Body of pancreas (tissue), 4 donors: ENCODE measurements around the gene COL15A1. TPM values are rescaled to one million over a fixed set of nuclear protein-coding genes. Genes with fewer than 3 reads are reported as not detected.

ENCODE experiments used
- ATAC-seq: fragments of 150-250 bp; one replicate; pipeline ENCODE4 v1.9.1; 2016
- DNase-seq, 4 donors: peaks; one replicate each; pipeline ENCODE4 v3.0.0-alpha.2; 2019
- H3K27ac ChIP-seq, 4 donors: fragments of 200-600 bp; sonication (generic); 1 replicate in 3 of 4; 2 replicates in 1 of 4; pipeline versions ENCODE4 v1.5.1 to v1.6.1; 2016 to 2019; ENCODE audit warnings: mild to moderate bottlenecking in 1 of 4, mixed read lengths in 1 of 4, moderate library complexity in 1 of 4
- H3K27me3 ChIP-seq, 2 donors: fragments of 200-600 bp; sonication (generic); one replicate each; pipeline ENCODE4 v1.6.0; 2016; ENCODE audit warnings: mild to moderate bottlenecking in 1 of 2
- H3K36me3 ChIP-seq, 2 donors: fragments of 200-600 bp; sonication (generic); replicated peaks in 1 of 2; 2 replicates each; pipeline ENCODE4 v1.5.1; 2016; ENCODE audit warnings: low read depth in 2 of 2; ENCODE audit not compliant: insufficient read depth in 1 of 2
- H3K4me1 ChIP-seq: fragments of 200-600 bp; sonication (generic); one replicate; pipeline ENCODE4 v1.6.0; 2016
- H3K4me3 ChIP-seq, 2 donors: fragments of 200-600 bp; sonication (generic); 1 replicate in 1 of 2; 2 replicates in 1 of 2; pipeline ENCODE4 v1.5.1; 2016 to 2019
- H3K9me3 ChIP-seq, 3 donors: fragments of 200-600 bp; sonication (generic); 1 replicate in 2 of 3; 2 replicates in 1 of 3; pipeline ENCODE4 v1.5.1; 2016
- POLR2A ChIP-seq, 3 donors: fragments of 450-650 bp; IDR thresholded peaks; one replicate each; pipeline ENCODE4 v1.6.1; 2016; ENCODE audit warnings: antibody characterized with exemption in 3 of 3, mild to moderate bottlenecking in 2 of 3
- WGBS, 2 donors: methylation state at CpG; one replicate each; pipeline ENCODE4 v1.1.5; 2017; 5-methylcytosine and 5-hydroxymethylcytosine counted together
- intact Hi-C: fragments of 100-400 bp; cut with DNase I; formaldehyde crosslinking; loops from one replicate; pipeline ENCODE4 v1.15.1; 2023
- total RNA-seq, 2 donors: library from RNA; depleted of rRNA; stranded (reverse); fragments of >200 nt; gene quantifications; one replicate each; pipeline ENCODE4 v1.1.0, GENCODE V29; 2016
- TF ChIP-seq, protein P1 (sequence below), 7 experiments: fragments of 450-650 bp in 4 of 7; fragments of 200-600 bp in 3 of 7; sonication (generic) in 3 of 7; IDR thresholded peaks; one replicate each; pipeline ENCODE4 v1.5.1; 2016 to 2019; ENCODE audit warnings: antibody characterized with exemption in 7 of 7

Gene COL15A1
- total RNA-seq, 2 donors from 2014 or later: 6.7 to 55.4 TPM

DNA sequence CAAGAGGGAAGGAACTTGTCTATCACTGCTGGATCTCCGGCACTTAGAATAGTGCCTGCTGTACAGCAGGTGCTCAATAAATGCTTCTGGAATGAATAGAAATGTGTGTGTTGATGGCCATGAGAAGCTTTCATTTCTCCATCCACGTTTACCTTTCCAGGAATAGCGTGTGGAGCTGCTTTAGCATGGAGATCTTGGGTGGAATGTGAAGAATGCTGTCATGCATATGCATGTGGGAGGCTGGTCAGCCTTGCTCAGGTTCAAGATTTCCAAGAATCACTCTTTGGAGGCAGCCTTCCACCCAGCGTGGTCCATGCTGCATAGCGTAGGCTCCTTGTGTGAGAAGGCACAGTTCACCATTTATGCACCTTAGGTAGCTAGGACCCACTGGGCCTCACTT is 19.2 kb downstream of the COL15A1 start:
- Histone ChIP-seq H3K36me3 (no peaks in the 10 kb centered on the region), H3K27me3 (no peaks in the 10 kb centered on the region), H3K4me1 (peaks cover 5% of the 10 kb centered on the region), H3K4me3 (no peak overlapping the region), H3K9me3 (no peaks in the 10 kb centered on the region), H3K27ac (no peak overlapping the region)
- DNase-seq (no peak), ATAC-seq (no peak)
- no peak for TF ChIP-seq POLR2A (IDR thresholded peaks at IDR 0.05)
- TF ChIP-seq, protein P1, sequence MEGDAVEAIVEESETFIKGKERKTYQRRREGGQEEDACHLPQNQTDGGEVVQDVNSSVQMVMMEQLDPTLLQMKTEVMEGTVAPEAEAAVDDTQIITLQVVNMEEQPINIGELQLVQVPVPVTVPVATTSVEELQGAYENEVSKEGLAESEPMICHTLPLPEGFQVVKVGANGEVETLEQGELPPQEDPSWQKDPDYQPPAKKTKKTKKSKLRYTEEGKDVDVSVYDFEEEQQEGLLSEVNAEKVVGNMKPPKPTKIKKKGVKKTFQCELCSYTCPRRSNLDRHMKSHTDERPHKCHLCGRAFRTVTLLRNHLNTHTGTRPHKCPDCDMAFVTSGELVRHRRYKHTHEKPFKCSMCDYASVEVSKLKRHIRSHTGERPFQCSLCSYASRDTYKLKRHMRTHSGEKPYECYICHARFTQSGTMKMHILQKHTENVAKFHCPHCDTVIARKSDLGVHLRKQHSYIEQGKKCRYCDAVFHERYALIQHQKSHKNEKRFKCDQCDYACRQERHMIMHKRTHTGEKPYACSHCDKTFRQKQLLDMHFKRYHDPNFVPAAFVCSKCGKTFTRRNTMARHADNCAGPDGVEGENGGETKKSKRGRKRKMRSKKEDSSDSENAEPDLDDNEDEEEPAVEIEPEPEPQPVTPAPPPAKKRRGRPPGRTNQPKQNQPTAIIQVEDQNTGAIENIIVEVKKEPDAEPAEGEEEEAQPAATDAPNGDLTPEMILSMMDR (IDR thresholded peaks at IDR 0.05): no peak
- intact Hi-C loops: no loop called here
- WGBS, 2 donors: 66 to 77% methylated on average over 3 to 5 of the region's 5 CpGs

DNA sequence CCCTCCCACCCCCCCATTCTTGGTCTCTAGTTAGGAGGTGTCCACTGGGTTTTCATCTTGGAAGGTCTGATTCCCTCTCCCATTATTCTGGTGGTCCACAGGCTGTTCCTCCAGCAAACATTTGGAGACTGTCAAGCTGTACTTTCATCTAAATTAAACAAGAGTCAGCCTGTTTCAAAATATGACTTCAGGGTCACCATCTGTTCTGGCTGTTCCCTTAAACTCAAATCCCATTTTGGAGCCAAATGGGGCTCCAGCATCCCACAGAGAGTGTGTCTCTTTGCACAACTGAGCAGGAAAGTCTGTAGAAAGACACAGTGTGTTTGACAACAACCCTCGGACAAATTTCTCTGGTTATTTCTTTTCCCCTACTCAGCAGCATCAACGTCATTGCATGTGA is 20.5 kb downstream of the COL15A1 start:
- 79 to 87% methylated on average over 2 of the region's 2 CpGs for WGBS, 2 donors
- Histone ChIP-seq H3K4me1 (peaks cover 5% of the 10 kb centered on the region), H3K27me3 (no peaks in the 10 kb centered on the region), H3K4me3 (no peak overlapping the region), H3K27ac (no peak overlapping the region), H3K9me3 (no peaks in the 10 kb centered on the region), H3K36me3 (no peaks in the 10 kb centered on the region)
- DNase-seq (no peak), ATAC-seq (peak; percentile 35)
- intact Hi-C loops: no loop called here
- TF ChIP-seq POLR2A (IDR thresholded peaks at IDR 0.05): no peak
- TF ChIP-seq, protein P1 (IDR thresholded peaks at IDR 0.05): no peak

DNA sequence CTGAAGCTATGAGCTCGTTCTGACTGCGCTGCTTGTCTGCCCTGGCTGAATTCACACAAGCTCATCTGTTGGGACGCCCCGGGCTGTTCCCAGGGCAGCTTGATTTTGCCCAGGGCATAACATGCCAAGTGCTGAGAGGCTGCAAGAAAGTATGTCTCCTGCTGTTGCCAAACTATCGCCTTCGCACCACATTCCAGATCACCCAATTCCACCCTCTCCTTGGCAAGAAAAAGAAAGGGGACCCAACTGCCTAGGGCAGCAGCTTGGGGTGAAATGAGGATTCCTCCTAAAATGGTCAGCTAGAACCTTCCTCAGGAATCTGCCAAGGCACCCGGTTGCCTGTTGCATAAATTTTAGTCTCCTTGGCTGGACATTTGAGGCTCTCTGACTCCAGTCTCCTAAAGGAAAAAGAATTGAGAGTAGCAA is 21.2 kb downstream of the COL15A1 start:
- Histone ChIP-seq H3K9me3 (no peaks in the 10 kb centered on the region), H3K36me3 (no peaks in the 10 kb centered on the region), H3K27ac (no peak overlapping the region), H3K4me3 (no peak overlapping the region), H3K27me3 (no peaks in the 10 kb centered on the region), H3K4me1 (peaks cover 5% of the 10 kb centered on the region)
- 88% methylated on average over 7 of the region's 7 CpGs for WGBS, 2 donors
- intact Hi-C loops: no loop called here
- peak; percentile 15 for ATAC-seq
- no peak for TF ChIP-seq POLR2A (IDR thresholded peaks at IDR 0.05)
- TF ChIP-seq, protein P1 (IDR thresholded peaks at IDR 0.05): no peak
- DNase-seq: no peak

DNA sequence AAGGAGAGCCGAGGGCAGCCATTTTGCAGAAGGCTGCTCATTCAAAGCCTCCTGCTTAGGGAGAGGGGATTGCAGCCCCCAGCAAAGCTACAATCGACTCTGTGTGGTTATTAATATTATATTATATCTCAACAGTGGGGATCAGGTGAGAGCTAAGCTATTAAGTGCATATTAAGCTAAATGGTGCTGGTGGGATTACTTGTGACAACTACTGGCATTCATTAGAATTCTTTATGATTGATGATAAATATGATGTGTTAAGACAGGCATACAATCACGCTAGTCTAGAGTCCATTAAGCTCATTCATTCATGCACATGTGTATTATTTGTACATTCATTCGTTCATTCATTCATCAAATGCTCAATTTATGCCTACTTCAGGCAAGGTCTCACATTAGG is 23.0 kb downstream of the COL15A1 start:
- H3K4me1 ChIP-seq: no peaks in the 10 kb centered on the region

GRCh38 chr9:98967257-98967656 is 23.6 kb downstream of the COL15A1 start:
- Histone ChIP-seq H3K27me3 (no peaks in the 10 kb centered on the region), H3K4me3 (no peak overlapping the region), H3K9me3 (no peaks in the 10 kb centered on the region), H3K36me3 (no peaks in the 10 kb centered on the region), H3K27ac (no peak overlapping the region), H3K4me1 (no peaks in the 10 kb centered on the region)
- no peak for DNase-seq
- ATAC-seq: no peak
- TF ChIP-seq POLR2A (IDR thresholded peaks at IDR 0.05): no peak
- intact Hi-C loops: no loop called here
- WGBS, 2 donors: 92 to 98% methylated on average over 2 to 4 of the region's 4 CpGs

More for the DNA sequence above, 23.0 kb downstream of the COL15A1 start:
- no peaks in the 10 kb centered on the region for H3K27me3 ChIP-seq
- H3K4me3 ChIP-seq: no peak overlapping the region
- H3K27ac ChIP-seq: no peak overlapping the region
- no peaks in the 10 kb centered on the region for H3K9me3 ChIP-seq
- TF ChIP-seq, protein P1 (IDR thresholded peaks at IDR 0.05): no peak
- TF ChIP-seq POLR2A (IDR thresholded peaks at IDR 0.05): no peak
- ATAC-seq (no peak), DNase-seq (no peak)
- 76 to 79% methylated on average over 4 of the region's 4 CpGs for WGBS, 2 donors
- intact Hi-C loops: no loop called here
- H3K36me3 ChIP-seq: no peaks in the 10 kb centered on the region
